ENCODE results near the gene PARP16. TPM values are rescaled to one million over a fixed set of nuclear protein-coding genes. Genes with fewer than 3 reads are reported as not detected.

The PARP16 gene
- total RNA-seq, 4 donors from 2014 or later = 5.7 to 8.6 (median 6.3) TPM

- H3K9me3 ChIP-seq = no peaks in the 10 kb centered on the region
- H3K4me1 ChIP-seq = no peaks in the 10 kb centered on the region
- intact Hi-C loops (cut with DNase I) = no loop called here
- H3K27me3 ChIP-seq = peaks cover 0 to 10% (median 0%) of the 10 kb centered on the region in 4 donors
- H3K4me3 ChIP-seq = no peak overlapping the region
- DNase-seq = no peak
- TF ChIP-seq CTCF (IDR thresholded peaks at IDR 0.05) (no peak), POLR2A (IDR thresholded peaks at IDR 0.05) (no peak)
- 61 to 74% methylated on average over 2 of the region's 2 CpGs for WGBS, 2 donors
- H3K27ac ChIP-seq = no peak overlapping the region
- H3K36me3 ChIP-seq = no peaks in the 10 kb centered on the region
Measured at GRCh38 chr15:65326818-65327217, 40.1 kb upstream of the PARP16 start.

GRCh38 chr15:65326117-65326526 is 39.4 kb upstream of the PARP16 start:
- Histone ChIP-seq H3K9me3 (no peaks in the 10 kb centered on the region), H3K36me3 (no peaks in the 10 kb centered on the region), H3K4me3 (no peak overlapping the region), H3K27me3 (peaks cover 0 to 10% (median 0%) of the 10 kb centered on the region in 4 donors), H3K27ac (no peak overlapping the region), H3K4me1 (no peaks in the 10 kb centered on the region)
- intact Hi-C loops (cut with DNase I) = no loop called here
- TF ChIP-seq POLR2A (IDR thresholded peaks at IDR 0.05) (no peak), CTCF (IDR thresholded peaks at IDR 0.05) (no peak)
- no peak for DNase-seq
- 67% methylated on average over 1 of the region's 12 CpGs; no CpG with 5 or more reads in 1 of the 2 donors for WGBS, 2 donors

- H3K4me3 ChIP-seq = no peak overlapping the region
- intact Hi-C loops (cut with DNase I) = loop anchor here (5.0 kb wide), 1 partner anchor 64 kb away; no protein-coding TSS in a partner anchor
- H3K36me3 ChIP-seq = no peaks in the 10 kb centered on the region
- H3K9me3 ChIP-seq = no peaks in the 10 kb centered on the region
- DNase-seq = no peak
- no peaks in the 10 kb centered on the region for H3K4me1 ChIP-seq
- peaks cover 0 to 10% (median 0%) of the 10 kb centered on the region in 4 donors for H3K27me3 ChIP-seq
- WGBS, 2 donors = 19 to 35% methylated on average over 3 to 6 of the region's 9 CpGs
- TF ChIP-seq POLR2A (IDR thresholded peaks at IDR 0.05) = no peak
- TF ChIP-seq CTCF (IDR thresholded peaks at IDR 0.05) = no peak
- H3K27ac ChIP-seq = no peak overlapping the region
Measured at GRCh38 chr15:65323071-65323511, 36.4 kb upstream of the PARP16 start.

GRCh38 chr15:65318870-65319356 is 32.2 kb upstream of the PARP16 start:
- WGBS, 2 donors = 23 to 56% methylated on average over 3 to 5 of the region's 5 CpGs
- Histone ChIP-seq H3K27me3 (peaks cover 0 to 10% (median 0%) of the 10 kb centered on the region in 4 donors), H3K27ac (no peak overlapping the region), H3K36me3 (no peaks in the 10 kb centered on the region), H3K9me3 (no peaks in the 10 kb centered on the region), H3K4me1 (no peaks in the 10 kb centered on the region), H3K4me3 (no peak overlapping the region)
- intact Hi-C loops (cut with DNase I) = no loop called here
- no peak for DNase-seq
- TF ChIP-seq CTCF (IDR thresholded peaks at IDR 0.05) (peak; percentile 72 to 96 (median 94)), POLR2A (IDR thresholded peaks at IDR 0.05) (no peak)

GRCh38 chr15:65312400-65312916 is 25.8 kb upstream of the PARP16 start:
- no peak for TF ChIP-seq CTCF (IDR thresholded peaks at IDR 0.05)
- TF ChIP-seq POLR2A (IDR thresholded peaks at IDR 0.05) = no peak
- WGBS, 2 donors = 77 to 79% methylated on average over 11 of the region's 11 CpGs
- no peaks in the 10 kb centered on the region for H3K9me3 ChIP-seq
- H3K36me3 ChIP-seq = no peaks in the 10 kb centered on the region
- H3K4me1 ChIP-seq = peaks cover 0 to 5% (median 0%) of the 10 kb centered on the region in 3 donors
- H3K27me3 ChIP-seq = no peaks in the 10 kb centered on the region
- no peak overlapping the region for H3K4me3 ChIP-seq
- no peak overlapping the region for H3K27ac ChIP-seq
- intact Hi-C loops (cut with DNase I) = no loop called here
- no peak for DNase-seq

Measured in esophagus squamous epithelium (tissue), 5 donors.